Uterus (tissue), 4 donors: ENCODE data around the gene FAAP20. TPM values are rescaled to one million over a fixed set of nuclear protein-coding genes. Genes with fewer than 3 reads are reported as not detected.

Source experiments
- DNase-seq, 2 donors: peaks; one replicate each; pipeline ENCODE4 v3.0.0-alpha.2; 2019 to 2020
- H3K27ac ChIP-seq, 2 donors: fragments of 200-600 bp; sonication (generic); 1 replicate in 1 of 2; 2 replicates in 1 of 2; pipeline ENCODE4 v1.5.1; 2016 to 2018
- H3K27me3 ChIP-seq, 2 donors: fragments of 200-600 bp; sonication (generic); one replicate each; pipeline ENCODE4 v1.5.1; 2018 to 2019; ENCODE audit warnings: control low read depth in 1 of 2
- H3K36me3 ChIP-seq, 2 donors: fragments of 200-600 bp; sonication (generic); one replicate each; pipeline ENCODE4 v1.5.1; 2019; ENCODE audit warnings: control low read depth in 1 of 2
- H3K4me1 ChIP-seq, 2 donors: fragments of 200-600 bp; sonication (generic); one replicate each; pipeline ENCODE4 v1.5.1; 2018 to 2019; ENCODE audit warnings: control low read depth in 1 of 2
- H3K4me3 ChIP-seq, 2 donors: fragments of 200-600 bp; sonication (generic); 1 replicate in 1 of 2; 2 replicates in 1 of 2; pipeline ENCODE4 v1.5.1; 2018 to 2019; ENCODE audit warnings: mild to moderate bottlenecking in 1 of 2
- H3K9me3 ChIP-seq, 2 donors: fragments of 200-600 bp; sonication (generic); one replicate each; pipeline ENCODE4 v1.5.1; 2019; ENCODE audit warnings: control low read depth in 1 of 2
- POLR2A ChIP-seq, 2 donors: fragments of 450-650 bp; IDR thresholded peaks; one replicate each; pipeline ENCODE4 v1.6.1; 2016; ENCODE audit warnings: antibody characterized with exemption in 2 of 2, mild to moderate bottlenecking in 1 of 2, moderate library complexity in 1 of 2
- intact Hi-C: fragments of 100-400 bp; cut with DNase I; formaldehyde crosslinking; loops from one replicate; pipeline ENCODE4 v1.15.1; 2023; ENCODE audit warnings: low total_unique reads
- total RNA-seq, 4 donors: library from RNA; depleted of rRNA in 3 of 4; stranded (reverse); fragments of >200 nt in 3 of 4; gene quantifications; one replicate each; pipeline versions ENCODE4 v1.1.0 to v1.2.4, GENCODE V29; 2014 to 2023
- TF ChIP-seq, protein P1 (sequence below), 4 experiments: fragments of 200-600 bp in 2 of 4; fragments of 450-650 bp in 2 of 4; sonication (generic) in 2 of 4; IDR thresholded peaks; one replicate each; pipeline ENCODE4 v1.5.1; 2016 to 2019; ENCODE audit warnings: antibody characterized with exemption in 4 of 4, mild to moderate bottlenecking in 2 of 4, moderate library complexity in 1 of 4
- donor health status: DM: yes; HTN: yes; CAD: no.

The FAAP20 gene
- total RNA-seq, 4 donors from 2014 or later: 1.5 to 68.5 (median 15.4) TPM

DNA sequence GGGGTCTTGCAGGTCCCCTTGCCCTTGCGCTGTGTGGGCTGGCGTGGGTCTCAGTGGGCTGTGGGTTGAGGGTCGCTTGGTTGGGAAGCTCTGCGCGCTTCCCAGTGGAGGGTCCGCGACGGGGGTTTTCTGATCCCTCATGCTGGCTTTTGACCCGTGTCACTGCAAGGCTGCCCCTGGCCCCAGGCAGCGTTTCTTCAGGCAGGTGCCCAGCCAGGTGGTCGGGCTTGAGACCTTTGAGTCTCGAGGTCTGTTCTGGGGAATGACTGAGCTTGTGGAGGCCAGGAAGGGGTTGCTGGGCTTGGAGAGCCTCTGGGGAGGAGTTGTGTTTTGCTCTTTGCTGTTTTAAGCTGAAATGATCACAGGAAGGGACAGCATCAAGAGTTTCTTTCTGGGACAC, 38.9 kb upstream of the FAAP20 start:
- no peaks in the 10 kb centered on the region for H3K27me3 ChIP-seq
- no peak for DNase-seq
- intact Hi-C loops: no loop called here
- H3K4me3 ChIP-seq: peak overlapping the region; percentile 30 to 53
- H3K27ac ChIP-seq: peak overlapping the region; percentile 83 to 91
- no peaks in the 10 kb centered on the region for H3K36me3 ChIP-seq
- TF ChIP-seq POLR2A (IDR thresholded peaks at IDR 0.05): no peak
- TF ChIP-seq, protein P1, sequence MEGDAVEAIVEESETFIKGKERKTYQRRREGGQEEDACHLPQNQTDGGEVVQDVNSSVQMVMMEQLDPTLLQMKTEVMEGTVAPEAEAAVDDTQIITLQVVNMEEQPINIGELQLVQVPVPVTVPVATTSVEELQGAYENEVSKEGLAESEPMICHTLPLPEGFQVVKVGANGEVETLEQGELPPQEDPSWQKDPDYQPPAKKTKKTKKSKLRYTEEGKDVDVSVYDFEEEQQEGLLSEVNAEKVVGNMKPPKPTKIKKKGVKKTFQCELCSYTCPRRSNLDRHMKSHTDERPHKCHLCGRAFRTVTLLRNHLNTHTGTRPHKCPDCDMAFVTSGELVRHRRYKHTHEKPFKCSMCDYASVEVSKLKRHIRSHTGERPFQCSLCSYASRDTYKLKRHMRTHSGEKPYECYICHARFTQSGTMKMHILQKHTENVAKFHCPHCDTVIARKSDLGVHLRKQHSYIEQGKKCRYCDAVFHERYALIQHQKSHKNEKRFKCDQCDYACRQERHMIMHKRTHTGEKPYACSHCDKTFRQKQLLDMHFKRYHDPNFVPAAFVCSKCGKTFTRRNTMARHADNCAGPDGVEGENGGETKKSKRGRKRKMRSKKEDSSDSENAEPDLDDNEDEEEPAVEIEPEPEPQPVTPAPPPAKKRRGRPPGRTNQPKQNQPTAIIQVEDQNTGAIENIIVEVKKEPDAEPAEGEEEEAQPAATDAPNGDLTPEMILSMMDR (IDR thresholded peaks at IDR 0.05): no peak
- no peaks in the 10 kb centered on the region for H3K9me3 ChIP-seq
- H3K4me1 ChIP-seq: peaks cover 15 to 57% of the 10 kb centered on the region in 2 donors

DNA sequence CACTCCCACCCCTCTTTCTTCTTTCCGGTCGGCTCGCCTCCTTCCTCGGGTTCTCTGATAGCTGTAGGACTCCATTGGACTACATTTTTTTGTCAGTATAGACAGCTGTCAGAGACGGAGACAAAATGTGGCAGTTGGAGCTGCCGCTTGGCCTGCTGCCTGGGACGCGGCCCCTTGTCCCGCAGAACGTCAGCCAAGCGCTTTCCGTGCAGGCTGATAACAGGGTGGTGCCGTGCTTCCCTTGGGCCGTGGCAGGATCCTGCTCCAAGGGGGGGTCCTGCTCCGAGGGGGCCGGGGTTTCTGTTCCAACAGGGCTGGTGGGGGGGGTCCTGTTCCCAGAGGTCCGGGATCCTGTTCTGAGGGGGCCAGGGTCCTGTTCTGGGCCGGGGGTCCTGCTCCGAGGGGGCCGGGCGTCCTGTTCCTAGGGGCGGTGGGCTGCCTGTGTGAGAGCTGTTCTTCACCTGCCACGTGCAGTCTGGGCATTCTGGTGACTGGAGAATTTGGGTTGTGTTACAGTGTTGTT, 38.4 kb upstream of the FAAP20 start:
- H3K9me3 ChIP-seq: no peaks in the 10 kb centered on the region
- intact Hi-C loops: no loop called here
- no peaks in the 10 kb centered on the region for H3K27me3 ChIP-seq
- DNase-seq: no peak
- peak overlapping the region; percentile 51 to 53 for H3K4me3 ChIP-seq
- no peaks in the 10 kb centered on the region for H3K36me3 ChIP-seq
- peaks cover 15 to 52% of the 10 kb centered on the region in 2 donors for H3K4me1 ChIP-seq
- H3K27ac ChIP-seq: peak overlapping the region; percentile 83 to 91
- TF ChIP-seq, protein P1 (IDR thresholded peaks at IDR 0.05): no peak
- TF ChIP-seq POLR2A (IDR thresholded peaks at IDR 0.05): no peak

DNA sequence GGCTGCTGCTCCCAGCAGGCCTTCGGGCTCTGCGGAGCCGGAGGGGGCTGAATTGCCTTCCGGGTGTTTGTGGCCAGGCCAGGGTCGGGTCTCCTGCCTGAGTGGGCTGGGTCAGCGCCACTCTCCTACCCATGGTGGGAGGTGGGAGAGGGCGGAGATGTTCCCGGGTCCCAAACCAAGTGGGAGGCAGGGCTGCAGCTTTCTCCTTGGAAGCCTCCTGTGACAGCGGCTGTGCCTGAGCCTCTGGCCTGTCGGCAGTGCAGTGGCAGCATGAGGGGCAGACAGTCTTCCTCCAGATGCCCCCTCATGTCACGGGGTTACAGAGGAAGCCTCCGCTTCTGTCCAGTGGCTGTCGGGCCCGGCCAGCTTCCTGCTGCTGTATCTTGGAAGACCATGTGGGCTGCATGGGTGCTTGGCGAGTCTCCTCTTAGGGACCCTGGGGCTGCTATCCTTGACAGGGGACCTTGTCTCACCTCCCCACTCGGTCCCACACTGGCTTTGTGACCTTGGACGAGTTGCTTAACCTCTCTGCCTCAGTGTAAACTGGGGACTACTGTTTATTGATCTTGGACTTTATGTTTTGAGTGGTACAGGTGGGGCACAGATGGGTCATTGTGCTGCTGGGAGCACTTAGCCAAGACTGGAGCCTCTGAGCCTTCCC, 37.8 kb upstream of the FAAP20 start:
- no peaks in the 10 kb centered on the region for H3K36me3 ChIP-seq
- TF ChIP-seq, protein P1 (IDR thresholded peaks at IDR 0.05): no peak
- peak in 1 of 2 donors; percentile 35 for TF ChIP-seq POLR2A (IDR thresholded peaks at IDR 0.05)
- intact Hi-C loops: no loop called here
- peak overlapping the region; percentile 83 to 91 for H3K27ac ChIP-seq
- no peaks in the 10 kb centered on the region for H3K9me3 ChIP-seq
- peaks cover 12 to 49% of the 10 kb centered on the region in 2 donors for H3K4me1 ChIP-seq
- DNase-seq: no peak
- H3K4me3 ChIP-seq: peak overlapping the region; percentile 51 to 53
- H3K27me3 ChIP-seq: no peaks in the 10 kb centered on the region

DNA sequence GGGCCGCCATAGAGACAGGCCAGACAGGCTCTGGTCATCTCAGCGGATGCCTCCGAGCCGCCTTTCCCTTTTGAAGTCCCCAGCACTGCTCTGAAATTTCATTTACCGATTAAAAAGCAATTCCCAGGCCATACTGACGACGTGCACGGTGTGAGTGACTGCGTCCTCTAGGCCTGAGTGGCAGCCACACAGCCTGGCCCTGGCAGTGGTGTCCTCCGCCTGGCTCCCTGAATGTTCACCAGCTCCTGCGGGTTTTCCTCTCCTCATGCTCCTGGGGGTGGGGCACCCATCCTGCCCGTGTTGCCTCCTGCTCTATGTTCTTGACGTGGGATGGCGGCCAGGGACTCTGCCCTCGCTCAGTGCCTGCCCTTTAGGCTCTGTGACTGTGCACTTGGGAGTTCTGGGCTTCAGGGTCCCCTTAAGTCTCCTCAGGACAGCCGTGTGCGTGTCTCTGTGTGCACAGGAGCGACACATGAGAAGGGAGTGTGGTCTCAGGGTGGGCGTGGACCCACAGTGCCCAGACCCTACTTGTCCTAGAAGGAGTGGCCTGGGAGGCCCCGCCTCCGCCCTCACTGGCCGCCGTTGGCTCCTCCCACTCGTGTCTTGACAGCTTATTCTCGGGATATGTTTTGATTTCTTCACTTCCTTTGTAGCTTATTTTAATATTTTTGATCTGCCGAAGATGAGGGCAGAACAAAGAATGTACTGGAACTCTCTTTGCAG, 37.1 kb upstream of the FAAP20 start:
- Histone ChIP-seq H3K36me3 (no peaks in the 10 kb centered on the region), H3K4me3 (peak overlapping the region; percentile 51 to 53), H3K4me1 (peaks cover 11 to 43% of the 10 kb centered on the region in 2 donors), H3K27ac (peak overlapping the region; percentile 83 to 91), H3K27me3 (no peaks in the 10 kb centered on the region), H3K9me3 (no peaks in the 10 kb centered on the region)
- peak; percentile 87 to 90 for DNase-seq
- TF ChIP-seq POLR2A (IDR thresholded peaks at IDR 0.05): peak; percentile 24 to 32
- TF ChIP-seq, protein P1 (IDR thresholded peaks at IDR 0.05): no peak
- intact Hi-C loops: no loop called here
